Smooth muscle cell (in vitro differentiated cells): ENCODE measurements around the gene ZC2HC1C. TPM values are rescaled to one million over a fixed set of nuclear protein-coding genes. Genes with fewer than 3 reads are reported as not detected.

ENCODE experiments used
- DNase-seq: peaks from one replicate; lab custom pipeline; 2025; ENCODE audit not compliant: unreplicated experiment; lab: John Stamatoyannopoulos, UW
- H2AFZ ChIP-seq: fragments of 200-600 bp; sonication (generic); 2 replicates; pipeline ENCODE4 v1.6.0; 2016; ENCODE audit warnings: antibody characterized with exemption, low read depth, mild to moderate bottlenecking
- H3F3A ChIP-seq: fragments of 200-600 bp; sonication (generic); 2 replicates; pipeline ENCODE4 v1.6.0; 2017; ENCODE audit warnings: antibody characterized with exemption, low read depth
- H3K27ac ChIP-seq: fragments of 200-600 bp; sonication (generic); 2 replicates; pipeline ENCODE4 v1.5.1; 2016; ENCODE audit warnings: low read depth, mild to moderate bottlenecking
- H3K27me3 ChIP-seq: fragments of 200-600 bp; sonication (generic); 2 replicates; pipeline ENCODE4 v1.6.1; 2016; ENCODE audit warnings: low read depth, mild to moderate bottlenecking
- H3K36me3 ChIP-seq: fragments of 200-600 bp; sonication (generic); 2 replicates; pipeline ENCODE4 v1.5.1; 2016; ENCODE audit warnings: low read depth
- H3K4me1 ChIP-seq: fragments of 200-600 bp; sonication (generic); 2 replicates; pipeline ENCODE4 v1.5.1; 2016; ENCODE audit warnings: low read depth
- H3K4me2 ChIP-seq: fragments of 200-600 bp; sonication (generic); 2 replicates; pipeline ENCODE4 v1.6.0; 2016; ENCODE audit warnings: mild to moderate bottlenecking
- H3K4me3 ChIP-seq: fragments of 200-600 bp; sonication (generic); 2 replicates; pipeline ENCODE4 v1.5.1; 2016; ENCODE audit warnings: mild to moderate bottlenecking
- H3K79me2 ChIP-seq: fragments of 200-600 bp; sonication (generic); 2 replicates; pipeline ENCODE4 v1.6.0; 2016; ENCODE audit warnings: low read depth, mild to moderate bottlenecking
- H3K9ac ChIP-seq: fragments of 200-600 bp; sonication (generic); 2 replicates; pipeline ENCODE4 v1.6.0; 2016; ENCODE audit warnings: low read depth
- H3K9me3 ChIP-seq: fragments of 200-600 bp; sonication (generic); replicated peaks from 2 replicates; pipeline ENCODE4 v1.5.1; 2016; ENCODE audit warnings: low read depth
- H4K20me1 ChIP-seq: fragments of 200-600 bp; sonication (generic); 2 replicates; pipeline ENCODE4 v1.6.0; 2016; ENCODE audit warnings: low read depth
- CTCF ChIP-seq: fragments of 200-600 bp; sonication (generic); IDR thresholded peaks from 2 replicates; pipeline ENCODE4 v1.5.1; 2017; ENCODE audit warnings: borderline replicate concordance, mild to moderate bottlenecking, antibody characterized with exemption; ENCODE audit not compliant: insufficient read depth, poor library complexity, severe bottlenecking
- WGBS: methylation state at CpG from one replicate; pipeline ENCODE4 v1.1.7; 2016; ENCODE audit warnings: low lambda C conversion rate; 5-methylcytosine and 5-hydroxymethylcytosine counted together
- polyA plus RNA-seq: library from polyadenylated mRNA; unstranded; fragments of >200 nt; fragmentation: Nextera tagmentation; extraction: Ambion mirVana; gene quantifications from 2 replicates; pipeline ENCODE4 v1.2.1, GENCODE V29; 2016
- total RNA-seq: library from RNA; depleted of rRNA; stranded (reverse); fragments of >200 nt; gene quantifications from 2 replicates; pipeline ENCODE4 v1.2.3, GENCODE V29; 2014

The ZC2HC1C gene
- total and polyA plus RNA-seq, 2 experiments from 2014 or later: 0.18 to 0.53 TPM

- Histone ChIP-seq H3K4me3 (no peak overlapping the region), H3F3A (no peaks in the 10 kb centered on the region), H3K9ac (no peak overlapping the region), H3K4me2 (no peak overlapping the region), H3K79me2 (peaks cover 12% of the 10 kb centered on the region), H3K9me3 (no peaks in the 10 kb centered on the region), H3K4me1 (no peaks in the 10 kb centered on the region), H3K27me3 (no peaks in the 10 kb centered on the region), H3K36me3 (no peaks in the 10 kb centered on the region), H3K27ac (no peak overlapping the region), H2AFZ (no peak overlapping the region), H4K20me1 (no peaks in the 10 kb centered on the region)
- no peak for TF ChIP-seq CTCF
- DNase-seq: no peak
- WGBS: 94% methylated on average over 2 of the region's 2 CpGs
These were observed 28.5 kb upstream of the ZC2HC1C start for GRCh38 chr14:75040959-75041358.

GRCh38 chr14:75041613-75042012 lies 27.8 kb upstream of the ZC2HC1C start:
- WGBS: 94% methylated on average over 4 of the region's 4 CpGs
- TF ChIP-seq CTCF: no peak
- H3K27ac ChIP-seq: no peak overlapping the region
- no peak overlapping the region for H3K9ac ChIP-seq
- peaks cover 16% of the 10 kb centered on the region for H3K79me2 ChIP-seq
- H4K20me1 ChIP-seq: no peaks in the 10 kb centered on the region
- no peaks in the 10 kb centered on the region for H3K27me3 ChIP-seq
- H3K4me2 ChIP-seq: no peak overlapping the region
- no peak overlapping the region for H2AFZ ChIP-seq
- H3K4me3 ChIP-seq: no peak overlapping the region
- no peaks in the 10 kb centered on the region for H3K9me3 ChIP-seq
- DNase-seq: no peak
- no peaks in the 10 kb centered on the region for H3K4me1 ChIP-seq
- H3F3A ChIP-seq: no peaks in the 10 kb centered on the region
- H3K36me3 ChIP-seq: no peaks in the 10 kb centered on the region

- H3K4me1 ChIP-seq: no peaks in the 10 kb centered on the region
- H3F3A ChIP-seq: no peaks in the 10 kb centered on the region
- no peak overlapping the region for H3K27ac ChIP-seq
- no peaks in the 10 kb centered on the region for H3K36me3 ChIP-seq
- WGBS: 88% methylated on average over 6 of the region's 6 CpGs
- no peak for TF ChIP-seq CTCF
- no peak overlapping the region for H3K4me2 ChIP-seq
- no peaks in the 10 kb centered on the region for H3K9me3 ChIP-seq
- DNase-seq: no peak
- H2AFZ ChIP-seq: no peak overlapping the region
- no peaks in the 10 kb centered on the region for H4K20me1 ChIP-seq
- no peak overlapping the region for H3K9ac ChIP-seq
- no peak overlapping the region for H3K4me3 ChIP-seq
- H3K27me3 ChIP-seq: no peaks in the 10 kb centered on the region
- H3K79me2 ChIP-seq: peaks cover 16% of the 10 kb centered on the region
These were observed 27.4 kb upstream of the ZC2HC1C start for GRCh38 chr14:75042035-75042434.

GRCh38 chr14:75044322-75044721 lies 25.1 kb upstream of the ZC2HC1C start:
- DNase-seq: no peak
- H3K4me1 ChIP-seq: no peaks in the 10 kb centered on the region
- 71% methylated on average over 2 of the region's 2 CpGs for WGBS

More at GRCh38 chr14:75044322-75044721, 25.1 kb upstream of the ZC2HC1C start:
- Histone ChIP-seq H4K20me1 (no peaks in the 10 kb centered on the region), H3F3A (no peaks in the 10 kb centered on the region), H3K79me2 (peaks cover 17% of the 10 kb centered on the region), H3K9ac (no peak overlapping the region), H3K36me3 (no peaks in the 10 kb centered on the region), H3K9me3 (no peaks in the 10 kb centered on the region), H3K4me2 (no peak overlapping the region), H3K27me3 (no peaks in the 10 kb centered on the region), H3K4me3 (no peak overlapping the region), H3K27ac (no peak overlapping the region), H2AFZ (no peak overlapping the region)
- TF ChIP-seq CTCF: no peak
